HCT116 (cell line): ENCODE measurements around the gene TMEM217.

Experiments used
- POLR2A ChIP-seq: IDR thresholded peaks from 2 replicates; pipeline ENCODE4 v1.7.0; 2011; ENCODE audit warnings: borderline replicate concordance; ENCODE audit not compliant: insufficient read depth, insufficient read length; ENCODE audit errors: extremely low read depth
- RAD21 ChIP-seq: IDR thresholded peaks from 2 replicates; pipeline ENCODE4 v1.6.1; 2012; ENCODE audit warnings: low read depth, mild to moderate bottlenecking
- YY1 ChIP-seq: IDR thresholded peaks from 2 replicates; pipeline ENCODE4 v1.6.1; 2011; ENCODE audit warnings: low read length, low read depth, moderate library complexity, mild to moderate bottlenecking; ENCODE audit not compliant: insufficient replicate concordance; ENCODE audit errors: extremely low read depth
- ZNF274 ChIP-seq: fragments of 200-500 bp; sonication (Bioruptor generic); IDR thresholded peaks from 2 replicates; pipeline ENCODE4 v1.6.1; 2014; ENCODE audit warnings: mild to moderate bottlenecking, low read depth, low read length, inconsistent platforms
- TF ChIP-seq, protein P1 (sequence below): IDR thresholded peaks from 2 replicates; pipeline ENCODE4 v1.6.1; 2012

DNA sequence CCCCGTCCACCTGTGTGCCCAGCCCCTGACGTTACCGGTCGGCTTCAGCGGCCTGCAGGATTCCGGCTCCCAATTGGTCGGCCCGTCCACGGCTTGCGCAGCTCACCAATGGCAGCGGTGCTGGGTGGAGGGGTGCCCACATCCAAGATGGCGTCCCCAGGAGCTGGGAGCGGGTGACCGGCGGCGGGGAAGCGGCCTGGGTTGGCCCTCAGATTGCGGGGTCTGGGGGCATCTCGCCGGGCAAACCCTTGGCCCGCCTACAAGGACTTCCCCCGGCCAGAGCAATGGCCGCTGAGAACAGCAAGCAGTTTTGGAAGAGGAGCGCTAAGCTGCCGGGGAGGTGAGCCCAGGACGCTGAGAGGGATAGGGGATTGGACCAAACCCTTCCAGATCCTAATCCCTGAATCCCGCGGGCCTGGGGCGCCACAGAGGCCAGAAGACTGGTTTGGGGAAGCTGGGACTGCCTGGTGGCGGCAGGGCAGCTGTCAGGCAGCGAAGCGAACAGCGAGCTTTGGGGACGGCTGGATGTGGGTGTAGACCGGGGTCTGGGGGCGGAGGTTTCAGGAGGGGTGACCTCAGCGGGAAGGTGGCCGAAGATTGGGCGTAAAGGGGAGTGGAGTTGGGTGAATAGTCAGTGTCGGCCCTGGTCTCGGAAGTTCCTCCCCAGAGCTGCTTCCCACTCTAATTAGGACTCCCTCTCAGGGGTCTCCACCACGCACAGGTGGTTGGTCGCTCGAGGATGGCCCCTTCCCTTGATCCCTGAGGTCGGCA, at the start of gene TMEM217, which contains the start of gene TBC1D22B:
- peak; percentile 99 for TF ChIP-seq YY1
- peak; percentile 51 for TF ChIP-seq POLR2A
- no peak for TF ChIP-seq RAD21
- TF ChIP-seq ZNF274, result no peak
- TF ChIP-seq, protein P1, sequence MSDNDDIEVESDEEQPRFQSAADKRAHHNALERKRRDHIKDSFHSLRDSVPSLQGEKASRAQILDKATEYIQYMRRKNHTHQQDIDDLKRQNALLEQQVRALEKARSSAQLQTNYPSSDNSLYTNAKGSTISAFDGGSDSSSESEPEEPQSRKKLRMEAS, result no peak
